Measurements from ENCODE around the gene ARHGAP36. TPM values are rescaled to one million over a fixed set of nuclear protein-coding genes. Genes with fewer than 3 reads are reported as not detected.
A peak's percentile ranks its signal among the peaks of the same experiment; 100 is the strongest.

Gene ARHGAP36
- total RNA-seq, 1 experiment from 2014 or later, result not detected

- Histone ChIP-seq H3K27ac (ENCODE audit: low read depth, low read length, poor library complexity, severe bottlenecking) (no peak overlapping the region), H3K4me1 (ENCODE audit: insufficient read depth, low read length, poor library complexity, severe bottlenecking) (no peaks in the 10 kb centered on the region), H3K4me3 (ENCODE audit: low read depth, low read length, poor library complexity, severe bottlenecking) (no peak overlapping the region), H3K27me3 (replicated peaks; ENCODE audit: insufficient read depth, low read depth, low read length, poor library complexity) (peaks cover 90% of the 10 kb centered on the region), H3K36me3 (ENCODE audit: insufficient read depth, low read length, poor library complexity, severe bottlenecking) (no peaks in the 10 kb centered on the region), H3K9me3 (ENCODE audit: low read depth, low read length, poor library complexity, severe bottlenecking) (no peaks in the 10 kb centered on the region)
- no TSS peak for BruUV-seq (replicated peaks)
- DNase-seq (ENCODE audit: low spot score), result no peak
- TF ChIP-seq EZH2 (IDR thresholded peaks at IDR 0.05; ENCODE audit: borderline replicate concordance, low read depth, low read length, poor library complexity, severe bottlenecking), result peak; percentile 35
- TF ChIP-seq, protein P1, sequence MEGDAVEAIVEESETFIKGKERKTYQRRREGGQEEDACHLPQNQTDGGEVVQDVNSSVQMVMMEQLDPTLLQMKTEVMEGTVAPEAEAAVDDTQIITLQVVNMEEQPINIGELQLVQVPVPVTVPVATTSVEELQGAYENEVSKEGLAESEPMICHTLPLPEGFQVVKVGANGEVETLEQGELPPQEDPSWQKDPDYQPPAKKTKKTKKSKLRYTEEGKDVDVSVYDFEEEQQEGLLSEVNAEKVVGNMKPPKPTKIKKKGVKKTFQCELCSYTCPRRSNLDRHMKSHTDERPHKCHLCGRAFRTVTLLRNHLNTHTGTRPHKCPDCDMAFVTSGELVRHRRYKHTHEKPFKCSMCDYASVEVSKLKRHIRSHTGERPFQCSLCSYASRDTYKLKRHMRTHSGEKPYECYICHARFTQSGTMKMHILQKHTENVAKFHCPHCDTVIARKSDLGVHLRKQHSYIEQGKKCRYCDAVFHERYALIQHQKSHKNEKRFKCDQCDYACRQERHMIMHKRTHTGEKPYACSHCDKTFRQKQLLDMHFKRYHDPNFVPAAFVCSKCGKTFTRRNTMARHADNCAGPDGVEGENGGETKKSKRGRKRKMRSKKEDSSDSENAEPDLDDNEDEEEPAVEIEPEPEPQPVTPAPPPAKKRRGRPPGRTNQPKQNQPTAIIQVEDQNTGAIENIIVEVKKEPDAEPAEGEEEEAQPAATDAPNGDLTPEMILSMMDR (conservative IDR thresholded peaks at IDR 0.05; ENCODE audit: low read depth, low read length), result no peak
- ChIA-PET POLR2A (ENCODE audit: low non-redundant PET) (no interaction called here), CTCF (no interaction called here)
- intact Hi-C loops (cut with micrococcal nuclease; ENCODE audit: unreplicated experiment), result no loop called here
Observed at GRCh38 chrX:131083510-131084142, 25.5 kb downstream of the ARHGAP36 start.

GRCh38 chrX:131084145-131084544 lies 26.0 kb downstream of the ARHGAP36 start:
- CTCF ChIA-PET, result no interaction called here
- intact Hi-C loops (cut with micrococcal nuclease; ENCODE audit: unreplicated experiment), result no loop called here

GRCh38 chrX:131136776-131137175 lies 78.6 kb downstream of the ARHGAP36 start:
- no peaks in the 10 kb centered on the region for H3K36me3 ChIP-seq (ENCODE audit: insufficient read depth, low read length, poor library complexity, severe bottlenecking)
- H3K27me3 ChIP-seq (replicated peaks; ENCODE audit: insufficient read depth, low read depth, low read length, poor library complexity), result no peaks in the 10 kb centered on the region
- CTCF ChIA-PET, result no interaction called here
- POLR2A ChIA-PET (ENCODE audit: low non-redundant PET), result no interaction called here
- intact Hi-C loops (cut with micrococcal nuclease; ENCODE audit: unreplicated experiment), result no loop called here
- H3K4me3 ChIP-seq (ENCODE audit: low read depth, low read length, poor library complexity, severe bottlenecking), result no peak overlapping the region
- H3K9me3 ChIP-seq (ENCODE audit: low read depth, low read length, poor library complexity, severe bottlenecking), result no peaks in the 10 kb centered on the region
- no peaks in the 10 kb centered on the region for H3K4me1 ChIP-seq (ENCODE audit: insufficient read depth, low read length, poor library complexity, severe bottlenecking)
- DNase-seq (ENCODE audit: low spot score), result no peak
- no peak overlapping the region for H3K27ac ChIP-seq (ENCODE audit: low read depth, low read length, poor library complexity, severe bottlenecking)
- no TSS peak for BruUV-seq (replicated peaks)
- no peak for TF ChIP-seq EZH2 (IDR thresholded peaks at IDR 0.05; ENCODE audit: borderline replicate concordance, low read depth, low read length, poor library complexity, severe bottlenecking)
- TF ChIP-seq, protein P1 (conservative IDR thresholded peaks at IDR 0.05; ENCODE audit: low read depth, low read length), result no peak

More at GRCh38 chrX:131084145-131084544, 26.0 kb downstream of the ARHGAP36 start:
- no peak for TF ChIP-seq EZH2 (IDR thresholded peaks at IDR 0.05; ENCODE audit: borderline replicate concordance, low read depth, low read length, poor library complexity, severe bottlenecking)
- TF ChIP-seq, protein P1 (conservative IDR thresholded peaks at IDR 0.05; ENCODE audit: low read depth, low read length), result no peak
- BruUV-seq (replicated peaks), result no TSS peak
- Histone ChIP-seq H3K27me3 (replicated peaks; ENCODE audit: insufficient read depth, low read depth, low read length, poor library complexity) (peaks cover 90% of the 10 kb centered on the region), H3K4me1 (ENCODE audit: insufficient read depth, low read length, poor library complexity, severe bottlenecking) (no peaks in the 10 kb centered on the region), H3K4me3 (ENCODE audit: low read depth, low read length, poor library complexity, severe bottlenecking) (no peak overlapping the region), H3K36me3 (ENCODE audit: insufficient read depth, low read length, poor library complexity, severe bottlenecking) (no peaks in the 10 kb centered on the region), H3K9me3 (ENCODE audit: low read depth, low read length, poor library complexity, severe bottlenecking) (no peaks in the 10 kb centered on the region), H3K27ac (ENCODE audit: low read depth, low read length, poor library complexity, severe bottlenecking) (no peak overlapping the region)
- POLR2A ChIA-PET (ENCODE audit: low non-redundant PET), result no interaction called here
- no peak for DNase-seq (ENCODE audit: low spot score)

All from A673 (cell line).